Measurements from ENCODE around the gene C4BPB.

The C4BPB gene

DNA sequence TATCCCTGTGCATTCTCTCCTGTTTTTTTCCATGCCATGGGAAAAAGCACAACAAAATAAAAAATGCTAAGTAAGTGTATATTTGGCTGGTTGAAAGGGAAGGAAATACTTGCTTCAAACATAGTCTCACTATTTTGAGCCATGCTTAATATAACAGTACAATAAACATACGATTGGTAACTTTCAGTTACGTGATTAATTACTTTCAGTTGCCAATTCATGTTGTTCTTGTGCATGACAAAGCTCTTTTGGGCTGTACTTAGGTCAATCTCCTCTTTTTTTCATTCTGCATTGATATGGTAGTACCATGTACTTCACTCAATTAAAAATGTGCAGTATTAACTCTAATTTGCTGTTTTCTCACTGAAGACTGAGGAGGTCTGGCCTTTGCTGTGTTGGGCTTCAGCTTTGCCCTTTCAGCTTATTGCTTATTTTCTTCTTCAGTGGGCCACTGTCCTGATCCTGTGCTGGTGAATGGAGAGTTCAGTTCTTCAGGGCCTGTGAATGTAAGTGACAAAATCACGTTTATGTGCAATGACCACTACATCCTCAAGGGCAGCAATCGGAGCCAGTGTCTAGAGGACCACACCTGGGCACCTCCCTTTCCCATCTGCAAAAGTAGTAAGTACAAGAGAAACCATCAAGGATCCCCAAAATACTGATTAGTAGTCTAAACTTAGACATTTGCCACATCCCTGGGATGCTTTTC lies 2.7 kb downstream of the C4BPB start:
- H3K18ac ChIP-seq (ENCODE audit: low read length), result no peak overlapping the region
- H3K36me3 ChIP-seq (ENCODE audit: control insufficient read depth, insufficient read depth, low read length), result no peaks in the 10 kb centered on the region
- H4K5ac ChIP-seq (ENCODE audit: low read length), result no peak overlapping the region
- H2BK120ac ChIP-seq (ENCODE audit: low read depth, low read length), result no peak overlapping the region
- H3K4me2 ChIP-seq (ENCODE audit: low read length), result no peak overlapping the region
- H3K79me1 ChIP-seq (ENCODE audit: low read length), result no peaks in the 10 kb centered on the region
- H4K8ac ChIP-seq (ENCODE audit: low read depth, low read length), result no peak overlapping the region
- H2BK15ac ChIP-seq (replicated peaks; ENCODE audit: low read depth), result no peak overlapping the region
- H3K4me3 ChIP-seq (ENCODE audit: low read length), result no peak overlapping the region
- H3K9ac ChIP-seq (ENCODE audit: low read length), result no peak overlapping the region
- no peak overlapping the region for H2AK5ac ChIP-seq (ENCODE audit: low read length)
- H3K56ac ChIP-seq (ENCODE audit: low read length), result no peak overlapping the region
- H3K4ac ChIP-seq (ENCODE audit: low read depth, low read length), result no peak overlapping the region
- H3K23ac ChIP-seq (ENCODE audit: low read length), result no peak overlapping the region
- peaks cover 2% of the 10 kb centered on the region for H3K4me1 ChIP-seq (ENCODE audit: control insufficient read depth, low read depth, low read length)
- no peaks in the 10 kb centered on the region for H3K79me2 ChIP-seq (ENCODE audit: control insufficient read depth, insufficient read depth, low read length)
- no peak overlapping the region for H2BK5ac ChIP-seq (ENCODE audit: low read length)
- H3K27ac ChIP-seq (ENCODE audit: low read depth, low read length), result no peak overlapping the region
- no peaks in the 10 kb centered on the region for H3K27me3 ChIP-seq (ENCODE audit: insufficient read depth, low read length, poor library complexity)
- no CpG with 5 or more reads among the region's 4 CpGs for WGBS (ENCODE audit: extremely low coverage, insufficient coverage, low lambda C conversion rate)
- no peak for DNase-seq

DNA sequence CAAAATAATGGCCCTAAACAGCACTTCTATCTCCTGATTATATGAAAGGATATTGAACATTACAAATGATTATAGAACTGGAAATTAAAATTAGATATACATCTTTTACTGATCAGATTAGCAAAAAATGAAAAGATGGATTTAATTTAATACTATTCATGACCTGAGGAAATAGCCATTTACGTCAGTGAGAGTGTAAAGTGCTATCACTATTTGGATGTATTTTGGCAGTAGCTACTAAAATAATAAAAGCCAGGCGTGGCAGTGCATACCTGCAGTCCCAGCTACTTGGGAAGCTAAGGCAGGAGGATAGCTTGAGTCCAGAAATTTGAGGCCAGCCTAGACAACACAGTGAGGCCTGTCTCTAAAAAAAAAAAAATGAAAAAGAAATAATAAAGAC lies 5.3 kb downstream of the C4BPB start:
- no peak for DNase-seq
- Histone ChIP-seq H3K23ac (ENCODE audit: low read length) (no peak overlapping the region), H3K4me3 (ENCODE audit: low read length) (no peak overlapping the region), H3K9ac (ENCODE audit: low read length) (no peak overlapping the region), H3K36me3 (ENCODE audit: control insufficient read depth, insufficient read depth, low read length) (no peaks in the 10 kb centered on the region), H3K4me1 (ENCODE audit: control insufficient read depth, low read depth, low read length) (no peaks in the 10 kb centered on the region), H3K4ac (ENCODE audit: low read depth, low read length) (no peak overlapping the region), H3K4me2 (ENCODE audit: low read length) (no peak overlapping the region), H2BK120ac (ENCODE audit: low read depth, low read length) (no peak overlapping the region), H4K5ac (ENCODE audit: low read length) (no peak overlapping the region), H2BK15ac (replicated peaks; ENCODE audit: low read depth) (no peak overlapping the region), H3K18ac (ENCODE audit: low read length) (no peak overlapping the region), H2BK5ac (ENCODE audit: low read length) (no peak overlapping the region), H3K27ac (ENCODE audit: low read depth, low read length) (no peak overlapping the region), H3K79me2 (ENCODE audit: control insufficient read depth, insufficient read depth, low read length) (no peaks in the 10 kb centered on the region), H3K79me1 (ENCODE audit: low read length) (no peaks in the 10 kb centered on the region), H4K8ac (ENCODE audit: low read depth, low read length) (no peak overlapping the region), H3K27me3 (ENCODE audit: insufficient read depth, low read length, poor library complexity) (no peaks in the 10 kb centered on the region), H3K56ac (ENCODE audit: low read length) (no peak overlapping the region), H2AK5ac (ENCODE audit: low read length) (no peak overlapping the region)
- WGBS (ENCODE audit: extremely low coverage, insufficient coverage, low lambda C conversion rate), result no CpG with 5 or more reads among the region's 2 CpGs

DNA sequence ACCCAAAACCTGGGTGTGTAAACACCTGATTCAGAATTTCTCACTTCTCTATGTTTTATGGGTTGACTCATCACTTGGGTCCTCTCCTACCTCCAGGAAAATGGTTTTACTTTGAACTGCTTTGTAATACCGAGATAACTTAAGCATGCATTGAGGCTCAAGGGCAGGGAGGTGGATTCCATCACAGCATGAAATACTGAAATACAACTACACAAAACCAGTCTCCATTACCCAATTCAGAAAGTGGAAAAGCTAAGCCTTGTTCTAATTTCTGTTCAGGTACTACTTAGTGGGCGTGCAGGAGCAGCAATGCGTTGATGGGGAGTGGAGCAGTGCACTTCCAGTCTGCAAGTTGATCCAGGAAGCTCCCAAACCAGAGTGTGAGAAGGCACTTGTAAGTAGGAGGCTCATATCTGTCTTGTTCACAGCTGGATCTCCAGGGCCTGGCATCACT lies 9.2 kb downstream of the C4BPB start:
- Histone ChIP-seq H3K4me2 (ENCODE audit: low read length) (no peak overlapping the region), H2BK15ac (replicated peaks; ENCODE audit: low read depth) (no peak overlapping the region), H3K18ac (ENCODE audit: low read length) (no peak overlapping the region), H3K27ac (ENCODE audit: low read depth, low read length) (no peak overlapping the region), H4K8ac (ENCODE audit: low read depth, low read length) (no peak overlapping the region), H3K79me2 (ENCODE audit: control insufficient read depth, insufficient read depth, low read length) (no peaks in the 10 kb centered on the region), H2BK5ac (ENCODE audit: low read length) (no peak overlapping the region), H3K4me1 (ENCODE audit: control insufficient read depth, low read depth, low read length) (no peaks in the 10 kb centered on the region), H2BK120ac (ENCODE audit: low read depth, low read length) (no peak overlapping the region), H3K9ac (ENCODE audit: low read length) (no peak overlapping the region), H3K27me3 (ENCODE audit: insufficient read depth, low read length, poor library complexity) (no peaks in the 10 kb centered on the region), H3K4me3 (ENCODE audit: low read length) (no peak overlapping the region), H3K23ac (ENCODE audit: low read length) (no peak overlapping the region), H2AK5ac (ENCODE audit: low read length) (no peak overlapping the region), H3K4ac (ENCODE audit: low read depth, low read length) (no peak overlapping the region), H3K36me3 (ENCODE audit: control insufficient read depth, insufficient read depth, low read length) (no peaks in the 10 kb centered on the region), H3K56ac (ENCODE audit: low read length) (no peak overlapping the region), H3K79me1 (ENCODE audit: low read length) (no peaks in the 10 kb centered on the region), H4K5ac (ENCODE audit: low read length) (no peak overlapping the region)
- no CpG with 5 or more reads among the region's 3 CpGs for WGBS (ENCODE audit: extremely low coverage, insufficient coverage, low lambda C conversion rate)
- DNase-seq, result no peak

DNA sequence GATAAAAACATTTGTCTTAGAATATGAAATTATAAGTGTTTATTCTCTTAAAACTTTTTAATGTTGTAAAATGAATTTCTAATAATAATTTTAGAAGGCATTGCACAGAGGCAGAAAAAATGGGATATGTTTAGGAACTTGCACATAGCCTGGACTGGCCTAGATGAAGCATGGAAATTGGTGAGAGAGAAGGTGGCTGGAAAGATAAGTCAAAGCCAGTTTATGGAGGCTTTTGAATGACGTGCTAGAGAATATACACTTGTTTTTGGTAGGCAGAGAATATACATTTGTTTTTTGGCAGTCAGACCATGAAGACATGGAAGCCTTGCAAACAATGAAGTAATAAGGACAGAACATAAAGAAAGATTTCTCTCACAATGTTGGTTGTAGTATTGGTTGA lies 13.1 kb downstream of the C4BPB start:
- Histone ChIP-seq H3K4me2 (ENCODE audit: low read length) (no peak overlapping the region), H4K8ac (ENCODE audit: low read depth, low read length) (no peak overlapping the region), H2AK5ac (ENCODE audit: low read length) (no peak overlapping the region), H3K4me1 (ENCODE audit: control insufficient read depth, low read depth, low read length) (no peaks in the 10 kb centered on the region), H3K36me3 (ENCODE audit: control insufficient read depth, insufficient read depth, low read length) (no peaks in the 10 kb centered on the region), H3K4me3 (ENCODE audit: low read length) (no peak overlapping the region), H3K27ac (ENCODE audit: low read depth, low read length) (no peak overlapping the region), H3K79me1 (ENCODE audit: low read length) (no peaks in the 10 kb centered on the region), H3K27me3 (ENCODE audit: insufficient read depth, low read length, poor library complexity) (no peaks in the 10 kb centered on the region), H3K18ac (ENCODE audit: low read length) (no peak overlapping the region), H3K79me2 (ENCODE audit: control insufficient read depth, insufficient read depth, low read length) (no peaks in the 10 kb centered on the region), H3K9ac (ENCODE audit: low read length) (no peak overlapping the region), H2BK120ac (ENCODE audit: low read depth, low read length) (no peak overlapping the region), H3K4ac (ENCODE audit: low read depth, low read length) (no peak overlapping the region), H3K23ac (ENCODE audit: low read length) (no peak overlapping the region), H4K5ac (ENCODE audit: low read length) (no peak overlapping the region), H2BK15ac (replicated peaks; ENCODE audit: low read depth) (no peak overlapping the region), H3K56ac (ENCODE audit: low read length) (no peak overlapping the region), H2BK5ac (ENCODE audit: low read length) (no peak overlapping the region)
- DNase-seq, result no peak
- no CpG with 5 or more reads among the region's 1 CpG for WGBS (ENCODE audit: extremely low coverage, insufficient coverage, low lambda C conversion rate)

GRCh38 chr1:207102146-207102545 lies 13.5 kb downstream of the C4BPB start:
- no peak for DNase-seq
- Histone ChIP-seq H3K36me3 (ENCODE audit: control insufficient read depth, insufficient read depth, low read length) (no peaks in the 10 kb centered on the region), H2BK5ac (ENCODE audit: low read length) (no peak overlapping the region), H3K4me3 (ENCODE audit: low read length) (no peak overlapping the region), H3K23ac (ENCODE audit: low read length) (no peak overlapping the region), H3K18ac (ENCODE audit: low read length) (no peak overlapping the region), H3K4me2 (ENCODE audit: low read length) (no peak overlapping the region), H3K27me3 (ENCODE audit: insufficient read depth, low read length, poor library complexity) (no peaks in the 10 kb centered on the region), H3K4me1 (ENCODE audit: control insufficient read depth, low read depth, low read length) (no peaks in the 10 kb centered on the region), H3K79me1 (ENCODE audit: low read length) (no peaks in the 10 kb centered on the region), H2BK15ac (replicated peaks; ENCODE audit: low read depth) (no peak overlapping the region), H3K27ac (ENCODE audit: low read depth, low read length) (no peak overlapping the region), H3K9ac (ENCODE audit: low read length) (no peak overlapping the region), H3K4ac (ENCODE audit: low read depth, low read length) (no peak overlapping the region), H4K5ac (ENCODE audit: low read length) (no peak overlapping the region), H4K8ac (ENCODE audit: low read depth, low read length) (no peak overlapping the region), H3K79me2 (ENCODE audit: control insufficient read depth, insufficient read depth, low read length) (no peaks in the 10 kb centered on the region), H3K56ac (ENCODE audit: low read length) (no peak overlapping the region), H2BK120ac (ENCODE audit: low read depth, low read length) (no peak overlapping the region), H2AK5ac (ENCODE audit: low read length) (no peak overlapping the region)
- WGBS (ENCODE audit: extremely low coverage, insufficient coverage, low lambda C conversion rate), result no CpG with 5 or more reads among the region's 5 CpGs

DNA sequence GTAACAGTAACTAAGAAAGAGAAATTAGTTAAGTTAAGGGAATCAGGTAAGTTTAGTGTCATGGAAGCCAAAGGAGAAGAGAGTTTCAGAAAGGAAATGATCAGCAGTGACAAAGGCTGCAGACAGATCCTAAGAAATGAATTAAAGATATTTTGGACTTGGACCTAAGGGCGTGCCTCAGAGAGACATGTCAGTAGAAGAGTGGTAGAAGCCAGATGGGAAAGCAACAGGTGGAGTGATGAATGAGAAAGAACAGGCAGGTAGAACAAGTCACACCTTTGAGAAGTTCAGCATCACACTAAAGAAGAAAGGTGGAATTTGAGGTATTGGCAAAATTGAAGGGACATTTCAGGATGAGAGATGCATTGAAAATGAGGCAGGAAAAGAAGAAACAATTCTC lies 14.0 kb downstream of the C4BPB start:
- no peaks in the 10 kb centered on the region for H3K27me3 ChIP-seq (ENCODE audit: insufficient read depth, low read length, poor library complexity)
- no peak overlapping the region for H3K18ac ChIP-seq (ENCODE audit: low read length)
- no peak overlapping the region for H3K4ac ChIP-seq (ENCODE audit: low read depth, low read length)
- no peak overlapping the region for H3K9ac ChIP-seq (ENCODE audit: low read length)
- WGBS (ENCODE audit: extremely low coverage, insufficient coverage, low lambda C conversion rate), result no CpG with 5 or more reads among the region's 1 CpG
- no peak overlapping the region for H3K4me3 ChIP-seq (ENCODE audit: low read length)
- H3K4me1 ChIP-seq (ENCODE audit: control insufficient read depth, low read depth, low read length), result no peaks in the 10 kb centered on the region
- DNase-seq, result no peak
- H3K79me2 ChIP-seq (ENCODE audit: control insufficient read depth, insufficient read depth, low read length), result no peaks in the 10 kb centered on the region
- no peak overlapping the region for H2BK15ac ChIP-seq (replicated peaks; ENCODE audit: low read depth)
- no peak overlapping the region for H2BK120ac ChIP-seq (ENCODE audit: low read depth, low read length)
- no peak overlapping the region for H4K5ac ChIP-seq (ENCODE audit: low read length)
- H2BK5ac ChIP-seq (ENCODE audit: low read length), result no peak overlapping the region
- H3K4me2 ChIP-seq (ENCODE audit: low read length), result no peak overlapping the region
- H2AK5ac ChIP-seq (ENCODE audit: low read length), result no peak overlapping the region
- no peak overlapping the region for H3K27ac ChIP-seq (ENCODE audit: low read depth, low read length)
- no peaks in the 10 kb centered on the region for H3K79me1 ChIP-seq (ENCODE audit: low read length)
- no peak overlapping the region for H3K23ac ChIP-seq (ENCODE audit: low read length)
- H4K8ac ChIP-seq (ENCODE audit: low read depth, low read length), result no peak overlapping the region
- H3K56ac ChIP-seq (ENCODE audit: low read length), result no peak overlapping the region
- H3K36me3 ChIP-seq (ENCODE audit: control insufficient read depth, insufficient read depth, low read length), result no peaks in the 10 kb centered on the region

All from mesendoderm (in vitro differentiated cells).